ENCODE data around the gene SH3RF2.

The SH3RF2 gene

DNA sequence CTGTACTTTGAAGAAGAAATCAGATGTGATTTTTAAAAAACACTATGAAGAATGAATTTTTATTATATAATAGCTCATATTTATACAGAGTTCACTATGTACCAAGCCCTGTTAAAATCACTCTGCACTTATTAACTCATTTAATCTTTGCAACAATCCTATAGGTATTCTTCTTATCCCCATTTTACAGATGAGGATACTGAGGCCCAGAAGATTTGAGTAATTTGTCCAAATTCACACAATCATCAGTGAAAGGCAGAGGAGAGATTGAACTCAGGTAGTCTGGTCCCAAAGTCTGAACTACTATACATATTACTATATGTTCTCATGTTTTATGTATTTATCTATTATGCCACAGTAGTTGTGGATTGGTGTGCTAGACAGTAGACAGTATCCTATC, 152.9 kb downstream of the SH3RF2 start:
- TF ChIP-seq GATA3 (IDR thresholded peaks at IDR 0.05; ENCODE audit: low read depth, low read length) (no peak), GATA2 (IDR thresholded peaks at IDR 0.05; ENCODE audit: low read depth, low read length) (no peak)

DNA sequence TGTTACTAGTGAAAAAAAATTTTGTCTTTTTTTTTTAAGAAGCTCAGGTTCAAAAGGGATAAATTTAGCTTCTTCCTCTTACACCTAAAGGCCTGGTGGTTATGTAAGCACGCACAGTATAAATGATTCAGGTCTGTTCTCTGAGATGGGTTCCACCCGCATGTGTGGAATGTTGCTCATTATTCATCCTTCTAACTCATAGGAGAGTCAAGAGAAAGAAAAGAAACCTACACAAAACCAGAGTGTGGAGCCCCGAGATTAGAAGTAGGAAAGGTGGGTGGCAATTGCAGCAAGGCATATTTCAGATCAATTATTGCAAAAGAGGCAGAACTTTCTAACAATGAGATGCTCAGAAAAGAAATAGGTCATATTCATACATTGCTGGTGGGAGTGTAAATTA, 155.5 kb downstream of the SH3RF2 start:
- no peak for TF ChIP-seq GATA2 (IDR thresholded peaks at IDR 0.05; ENCODE audit: low read depth, low read length)

DNA sequence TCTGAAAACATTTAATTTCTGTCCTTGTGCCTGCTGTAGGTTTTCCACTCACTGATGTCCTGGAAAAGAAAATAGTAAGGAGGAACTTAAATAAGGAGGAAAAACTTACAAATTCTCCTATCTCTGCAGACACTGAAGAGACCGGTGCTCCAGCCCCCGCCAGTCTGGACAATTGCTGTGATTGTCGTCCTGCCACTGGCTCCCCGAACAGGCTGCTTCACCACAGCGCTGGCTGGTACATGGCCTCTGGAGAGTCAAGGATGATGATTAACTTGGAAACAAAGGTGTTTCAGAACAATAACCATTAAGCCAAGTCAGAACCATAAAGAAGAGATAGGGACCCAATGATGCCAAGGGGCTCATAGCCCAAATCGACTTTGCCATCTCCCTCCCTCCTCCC, 161.7 kb downstream of the SH3RF2 start:
- no peak for TF ChIP-seq GATA3 (IDR thresholded peaks at IDR 0.05; ENCODE audit: low read depth, low read length)
- TF ChIP-seq GATA2 (IDR thresholded peaks at IDR 0.05; ENCODE audit: low read depth, low read length), result no peak

GRCh38 chr5:146101646-146102045, 165.3 kb downstream of the SH3RF2 start:
- TF ChIP-seq GATA3 (IDR thresholded peaks at IDR 0.05; ENCODE audit: low read depth, low read length) (no peak), GATA2 (IDR thresholded peaks at IDR 0.05; ENCODE audit: low read depth, low read length) (no peak)

DNA sequence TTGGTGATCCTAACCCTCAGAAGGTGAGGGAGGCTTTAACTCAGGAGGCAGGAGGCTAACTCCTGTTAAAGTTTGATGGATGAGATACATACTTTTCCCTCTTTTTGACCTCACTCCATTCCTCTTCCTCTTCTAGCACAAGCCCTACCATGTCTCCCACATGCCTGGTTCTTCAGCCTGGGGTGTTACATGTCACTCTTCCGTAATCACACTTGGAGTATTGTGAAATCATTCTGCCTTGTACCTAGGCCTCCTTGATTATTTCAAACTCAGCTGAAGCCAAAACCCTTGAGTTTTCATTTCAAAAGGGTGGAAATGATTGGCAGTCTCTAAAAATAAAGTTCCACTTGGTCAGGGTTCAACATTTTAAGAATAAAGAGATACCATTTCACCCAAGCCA, 167.2 kb downstream of the SH3RF2 start:
- TF ChIP-seq GATA3 (IDR thresholded peaks at IDR 0.05; ENCODE audit: low read depth, low read length) (no peak), GATA2 (IDR thresholded peaks at IDR 0.05; ENCODE audit: low read depth, low read length) (no peak)

DNA sequence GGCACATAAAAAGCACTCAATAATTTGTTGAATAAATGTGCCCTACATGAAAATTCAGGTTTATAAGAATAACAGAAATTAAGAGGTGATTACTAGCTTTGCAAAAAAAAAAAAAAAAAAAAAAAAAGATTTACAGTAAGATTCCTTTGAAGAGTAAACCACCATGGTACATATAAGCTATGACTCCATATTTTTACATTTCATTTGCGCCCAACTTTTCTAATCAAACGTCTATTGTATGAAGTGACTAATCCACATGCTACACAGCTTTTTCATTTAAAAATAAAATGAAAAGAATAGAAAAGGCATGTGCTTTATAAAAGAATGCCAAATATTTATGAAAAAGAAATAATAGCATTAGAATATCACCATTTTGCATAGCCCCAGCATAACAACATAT, 169.1 kb downstream of the SH3RF2 start, which contains the start of gene PLAC8L1:
TSS of gene PLAC8L1 (minus strand) at position 101 of the 400 bp plus-strand sequence. CDS start 1,266 bp downstream, outside the sequence.
- TF ChIP-seq GATA3 (IDR thresholded peaks at IDR 0.05; ENCODE audit: low read depth, low read length), result no peak
- TF ChIP-seq GATA2 (IDR thresholded peaks at IDR 0.05; ENCODE audit: low read depth, low read length), result no peak

GRCh38 chr5:146107901-146108300, 171.5 kb downstream of the SH3RF2 start:
- TF ChIP-seq GATA2 (IDR thresholded peaks at IDR 0.05; ENCODE audit: low read depth, low read length), result no peak
- no peak for TF ChIP-seq GATA3 (IDR thresholded peaks at IDR 0.05; ENCODE audit: low read depth, low read length)

DNA sequence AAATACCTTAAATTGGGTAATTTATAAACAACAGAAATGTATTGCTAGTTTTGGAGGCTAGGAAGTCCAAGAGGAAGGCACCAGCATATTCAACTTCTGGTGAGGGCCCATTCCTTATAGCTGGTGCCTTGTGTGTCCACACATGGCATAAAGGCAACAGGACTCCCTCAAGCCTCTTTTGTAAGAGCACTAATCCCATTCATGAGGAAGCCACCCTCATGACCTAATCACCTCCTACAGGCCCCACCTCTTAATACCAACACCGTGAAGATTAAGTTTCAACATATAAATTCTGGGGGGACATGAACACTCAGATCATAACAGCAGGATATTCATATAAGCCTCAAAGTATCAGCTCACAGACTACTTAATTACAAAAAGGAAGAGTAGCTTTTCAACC, 173.0 kb downstream of the SH3RF2 start:
- no peak for TF ChIP-seq GATA2 (IDR thresholded peaks at IDR 0.05; ENCODE audit: low read depth, low read length)
- no peak for TF ChIP-seq GATA3 (IDR thresholded peaks at IDR 0.05; ENCODE audit: low read depth, low read length)

GRCh38 chr5:146111409-146111808, 175.0 kb downstream of the SH3RF2 start:
- TF ChIP-seq GATA3 (IDR thresholded peaks at IDR 0.05; ENCODE audit: low read depth, low read length) (no peak), GATA2 (IDR thresholded peaks at IDR 0.05; ENCODE audit: low read depth, low read length) (no peak)

DNA sequence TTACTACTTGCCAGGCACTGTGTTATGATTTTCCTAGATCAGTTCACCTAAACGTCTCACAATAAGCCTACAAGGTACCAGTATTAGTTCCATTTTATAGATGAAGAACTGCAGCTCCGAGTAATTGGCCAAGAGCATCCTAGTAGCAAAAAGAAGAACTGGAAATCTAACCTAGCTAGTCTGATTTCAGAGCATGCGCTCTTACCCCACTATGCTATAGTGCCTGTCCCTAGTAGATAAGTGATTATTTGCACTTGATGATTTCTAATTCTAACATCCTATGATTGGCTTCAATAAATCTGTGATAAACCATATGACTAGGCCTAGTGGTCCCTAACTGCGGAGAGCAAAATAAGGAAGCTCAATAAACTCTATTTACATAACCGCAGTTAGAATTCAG, 176.1 kb downstream of the SH3RF2 start:
- no peak for TF ChIP-seq GATA3 (IDR thresholded peaks at IDR 0.05; ENCODE audit: low read depth, low read length)
